ENCODE measurements around the gene ABCD3. TPM values are rescaled to one million over a fixed set of nuclear protein-coding genes. Genes with fewer than 3 reads are reported as not detected.

Gene ABCD3
- total and polyA plus RNA-seq, 2 experiments from 2014 or later, result 31.8 to 41.7 TPM

GRCh38 chr1:94395748-94396309 lies 22.4 kb upstream of the ABCD3 start:
- no peak overlapping the region for H3K4me2 ChIP-seq (ENCODE audit: unreplicated experiment)
- DNase-seq, result no peak
- in situ Hi-C loops (cut with MboI), result no loop called here
- H3F3A ChIP-seq (ENCODE audit: insufficient read depth), result no peaks in the 10 kb centered on the region
- no peaks in the 10 kb centered on the region for H3K9me2 ChIP-seq (ENCODE audit: insufficient read depth)
- no peaks in the 10 kb centered on the region for H3K79me2 ChIP-seq (ENCODE audit: insufficient read depth)
- peaks cover 10% of the 10 kb centered on the region; the same call in 1 of the 2 replicates for H3K27me3 ChIP-seq (replicated peaks; ENCODE audit: insufficient read depth)
- H3K9me3 ChIP-seq (ENCODE audit: low read depth), result no peaks in the 10 kb centered on the region
- H3K9ac ChIP-seq, result no peak overlapping the region
- no peak overlapping the region for H3K4me3 ChIP-seq
- no peak overlapping the region for H3K27ac ChIP-seq
- TF ChIP-seq EZH2 (IDR thresholded peaks at IDR 0.05; ENCODE audit: insufficient read depth, poor library complexity, severe bottlenecking) (no peak), EZH2phosphoT487 (IDR thresholded peaks at IDR 0.05; ENCODE audit: insufficient read depth, low read depth) (no peak)
- 53 to 76% methylated on average over 2 of the region's 2 CpGs for WGBS, 2 experiments (ENCODE audit: low coverage in 1 of 2, low lambda C conversion rate in 2 of 2, missing lambda C conversion rate in 2 of 2)
- H2AFZ ChIP-seq, result no peak overlapping the region
- no peaks in the 10 kb centered on the region for H4K20me1 ChIP-seq (ENCODE audit: insufficient read depth)
- H3K36me3 ChIP-seq (ENCODE audit: low read depth), result no peaks in the 10 kb centered on the region
- no peaks in the 10 kb centered on the region for H3K4me1 ChIP-seq (ENCODE audit: insufficient read depth)

- Histone ChIP-seq H3K9me2 (ENCODE audit: insufficient read depth) (no peaks in the 10 kb centered on the region), H3K4me2 (ENCODE audit: unreplicated experiment) (no peak overlapping the region), H3K79me2 (ENCODE audit: insufficient read depth) (no peaks in the 10 kb centered on the region), H3K9me3 (ENCODE audit: low read depth) (no peaks in the 10 kb centered on the region), H3K4me1 (ENCODE audit: insufficient read depth) (no peaks in the 10 kb centered on the region), H2AFZ (no peak overlapping the region), H4K20me1 (ENCODE audit: insufficient read depth) (no peaks in the 10 kb centered on the region), H3K27me3 (replicated peaks; ENCODE audit: insufficient read depth) (peaks cover 8% of the 10 kb centered on the region; the same call in 1 of the 2 replicates), H3K27ac (no peak overlapping the region), H3K9ac (no peak overlapping the region), H3F3A (ENCODE audit: insufficient read depth) (no peaks in the 10 kb centered on the region), H3K4me3 (no peak overlapping the region), H3K36me3 (ENCODE audit: low read depth) (no peaks in the 10 kb centered on the region)
- TF ChIP-seq EZH2phosphoT487 (IDR thresholded peaks at IDR 0.05; ENCODE audit: insufficient read depth, low read depth) (no peak), EZH2 (IDR thresholded peaks at IDR 0.05; ENCODE audit: insufficient read depth, poor library complexity, severe bottlenecking) (no peak)
- no peak for DNase-seq
- in situ Hi-C loops (cut with MboI), result no loop called here
- 70 to 72% methylated on average over 11 of the region's 11 CpGs for WGBS, 2 experiments (ENCODE audit: low coverage in 1 of 2, low lambda C conversion rate in 2 of 2, missing lambda C conversion rate in 2 of 2)
Observed at GRCh38 chr1:94396356-94397010, 21.7 kb upstream of the ABCD3 start.

- 80% methylated on average over 5 of the region's 5 CpGs for WGBS, 2 experiments (ENCODE audit: low coverage in 1 of 2, low lambda C conversion rate in 2 of 2, missing lambda C conversion rate in 2 of 2)
- TF ChIP-seq EZH2phosphoT487 (IDR thresholded peaks at IDR 0.05; ENCODE audit: insufficient read depth, low read depth) (no peak), EZH2 (IDR thresholded peaks at IDR 0.05; ENCODE audit: insufficient read depth, poor library complexity, severe bottlenecking) (no peak)
- Histone ChIP-seq H3K4me3 (no peak overlapping the region), H3F3A (ENCODE audit: insufficient read depth) (no peaks in the 10 kb centered on the region), H3K4me1 (ENCODE audit: insufficient read depth) (no peaks in the 10 kb centered on the region), H4K20me1 (ENCODE audit: insufficient read depth) (no peaks in the 10 kb centered on the region), H3K36me3 (ENCODE audit: low read depth) (no peaks in the 10 kb centered on the region), H2AFZ (no peak overlapping the region), H3K27me3 (replicated peaks; ENCODE audit: insufficient read depth) (no peaks in the 10 kb centered on the region; the same call in 1 of the 2 replicates), H3K9me2 (ENCODE audit: insufficient read depth) (no peaks in the 10 kb centered on the region), H3K27ac (no peak overlapping the region), H3K9ac (no peak overlapping the region), H3K4me2 (ENCODE audit: unreplicated experiment) (no peak overlapping the region), H3K79me2 (ENCODE audit: insufficient read depth) (no peaks in the 10 kb centered on the region), H3K9me3 (ENCODE audit: low read depth) (no peaks in the 10 kb centered on the region)
- peak; percentile 27 for DNase-seq
- in situ Hi-C loops (cut with MboI), result no loop called here
Observed at GRCh38 chr1:94398356-94398755, 19.8 kb upstream of the ABCD3 start.

- H3K9me2 ChIP-seq (ENCODE audit: insufficient read depth), result no peaks in the 10 kb centered on the region
- in situ Hi-C loops (cut with MboI), result no loop called here
Observed at GRCh38 chr1:94399453-94399852, 18.7 kb upstream of the ABCD3 start.

More at GRCh38 chr1:94399453-94399852, 18.7 kb upstream of the ABCD3 start:
- 59 to 68% methylated on average over 3 of the region's 3 CpGs for WGBS, 2 experiments (ENCODE audit: low coverage in 1 of 2, low lambda C conversion rate in 2 of 2, missing lambda C conversion rate in 2 of 2)
- Histone ChIP-seq H4K20me1 (ENCODE audit: insufficient read depth) (no peaks in the 10 kb centered on the region), H3K4me2 (ENCODE audit: unreplicated experiment) (no peak overlapping the region), H3K4me3 (no peak overlapping the region), H3K4me1 (ENCODE audit: insufficient read depth) (no peaks in the 10 kb centered on the region), H3K36me3 (ENCODE audit: low read depth) (no peaks in the 10 kb centered on the region), H3K9ac (no peak overlapping the region), H3F3A (ENCODE audit: insufficient read depth) (no peaks in the 10 kb centered on the region), H3K79me2 (ENCODE audit: insufficient read depth) (no peaks in the 10 kb centered on the region), H3K27ac (no peak overlapping the region), H3K27me3 (replicated peaks; ENCODE audit: insufficient read depth) (no peaks in the 10 kb centered on the region; the same call in 1 of the 2 replicates), H2AFZ (no peak overlapping the region), H3K9me3 (ENCODE audit: low read depth) (no peaks in the 10 kb centered on the region)
- DNase-seq, result no peak
- TF ChIP-seq EZH2 (IDR thresholded peaks at IDR 0.05; ENCODE audit: insufficient read depth, poor library complexity, severe bottlenecking), result no peak
- TF ChIP-seq EZH2phosphoT487 (IDR thresholded peaks at IDR 0.05; ENCODE audit: insufficient read depth, low read depth), result no peak

All from GM23248 (cell line).